A549 (cell line): ENCODE measurements around the gene SOX2. TPM values are rescaled to one million over a fixed set of nuclear protein-coding genes. Genes with fewer than 3 reads are reported as not detected.

Experiments used
- ATAC-seq, 2 experiments: fragments of 200-7000 bp in 1 of 2; fragments of >200 bp in 1 of 2; cut with Nextera tagmentation in 1 of 2; cut with Tn5 transposase in 1 of 2; 3 replicates each; pipeline versions ENCODE4 v1.8.0 to v1.9.1; 2018 to 2020; ENCODE audit warnings: mild to moderate bottlenecking in 1 of 2, moderate library complexity in 1 of 2
- CTCF ChIA-PET: fragments of 300-600 bp; sonication (Branson Sonifier 250); formaldehyde crosslinking; extraction: SDS; loops from one replicate; lab custom pipeline; 2021; ENCODE audit warnings: antibody characterized with exemption, inconsistent platforms; lab: Yijun Ruan, JAX
- POLR2A ChIA-PET: fragments of 350-600 bp; formaldehyde crosslinking; extraction: SDS; loops from one replicate; lab custom pipeline; 2021; ENCODE audit warnings: antibody characterized with exemption, inconsistent platforms; lab: Yijun Ruan, JAX
- DNase-seq, 2 experiments: peaks; one replicate each; pipeline versions ENCODE4 v3.0.0 to v3.0.0-alpha.2; 2011 to 2016; ENCODE audit warnings: low read depth in 1 of 2, low spot score in 1 of 2
- FAIRE-seq: peaks from 2 replicates; lab custom pipeline; 2011; peaks lifted over from hg19 to GRCh38; lab: Jason Lieb, UNC
- H3K27ac ChIP-seq, 2 experiments: fragments of >200 bp; sonication (Bioruptor Twin); formaldehyde crosslinking; 3 replicates each; pipeline ENCODE4 v1.5.1; 2016 to 2017
- H3K4me1 ChIP-seq: fragments of >200 bp; sonication (Bioruptor Twin); formaldehyde crosslinking; 3 replicates; pipeline ENCODE4 v1.6.1; 2016
- H3K4me2 ChIP-seq: fragments of >200 bp; sonication (Bioruptor Twin); formaldehyde crosslinking; 3 replicates; pipeline ENCODE4 v1.6.1; 2016
- H3K4me3 ChIP-seq: fragments of >200 bp; sonication (Bioruptor Twin); formaldehyde crosslinking; 3 replicates; pipeline ENCODE4 v1.5.1; 2016
- H3K9me3 ChIP-seq: fragments of >200 bp; sonication (Bioruptor Twin); formaldehyde crosslinking; 3 replicates; pipeline ENCODE4 v1.6.1; 2016
- ATOH8 ChIP-seq: fragments of 250-450 bp; sonication (Bioruptor Pico); IDR thresholded peaks from 2 replicates; pipeline ENCODE4 v1.5.0; 2020; ENCODE audit warnings: low read depth, mild to moderate bottlenecking, moderate library complexity
- BCL3 ChIP-seq: fragments of >200 bp; sonication (Bioruptor Twin); formaldehyde crosslinking; IDR thresholded peaks from 3 replicates; pipeline ENCODE4 v1.6.1; 2016
- CBX2 ChIP-seq: fragments of 200-600 bp; sonication (generic); IDR thresholded peaks from 2 replicates; pipeline ENCODE4 v1.6.1; 2016; ENCODE audit warnings: low read depth, mild to moderate bottlenecking, borderline replicate concordance
- CBX8 ChIP-seq: fragments of 200-600 bp; sonication (generic); IDR thresholded peaks from 2 replicates; pipeline ENCODE4 v1.6.1; 2016
- CEBPB ChIP-seq, 2 experiments: fragments of >200 bp in 1 of 2; sonication (Bioruptor Twin) in 1 of 2; formaldehyde crosslinking in 1 of 2; IDR thresholded peaks; 2 replicates each; pipeline ENCODE4 v1.6.1; 2012 to 2016
- CHD2 ChIP-seq: fragments of 150-350 bp; IDR thresholded peaks from 2 replicates; pipeline ENCODE4 v1.6.1; 2014; ENCODE audit warnings: low read length; ENCODE audit not compliant: partially characterized antibody
- EHF ChIP-seq: fragments of 250-450 bp; sonication (Bioruptor Pico); IDR thresholded peaks from 2 replicates; pipeline ENCODE4 v1.5.0; 2020; ENCODE audit warnings: mild to moderate bottlenecking
- EHMT2 ChIP-seq: fragments of 200-600 bp; sonication (generic); IDR thresholded peaks from 2 replicates; pipeline ENCODE4 v1.6.1; 2016; ENCODE audit warnings: antibody characterized with exemption, low read depth, mild to moderate bottlenecking, moderate library complexity
- ESRRA ChIP-seq: fragments of 150-350 bp; IDR thresholded peaks from 2 replicates; pipeline ENCODE4 v1.6.1; 2014; ENCODE audit warnings: mild to moderate bottlenecking, low read length, borderline replicate concordance
- FOSB ChIP-seq: fragments of 250-450 bp; sonication (Bioruptor Pico); IDR thresholded peaks from 2 replicates; pipeline ENCODE4 v1.5.0; 2020; ENCODE audit warnings: mild to moderate bottlenecking, moderate library complexity
- FOSL2 ChIP-seq, 2 experiments: fragments of 450-650 bp in 1 of 2; fragments of >200 bp in 1 of 2; sonication (Bioruptor Twin) in 1 of 2; formaldehyde crosslinking; IDR thresholded peaks; 2 replicates each; pipeline versions ENCODE4 v1.5.0 to v1.6.1; 2016 to 2020; ENCODE audit warnings: mild to moderate bottlenecking in 1 of 2, moderate library complexity in 1 of 2
- FOXS1 ChIP-seq: fragments of 250-450 bp; sonication (Bioruptor Pico); IDR thresholded peaks from 2 replicates; pipeline ENCODE4 v1.5.0; 2020; ENCODE audit warnings: mild to moderate bottlenecking, moderate library complexity
- HDAC2 ChIP-seq: fragments of 200-600 bp; sonication (generic); IDR thresholded peaks from 2 replicates; pipeline ENCODE4 v1.6.1; 2016
- HES2 ChIP-seq: fragments of >200 bp; sonication (Bioruptor Twin); formaldehyde crosslinking; IDR thresholded peaks from 2 replicates; pipeline ENCODE4 v1.6.1; 2016
- HEYL ChIP-seq: fragments of 250-450 bp; sonication (Bioruptor Pico); IDR thresholded peaks from 2 replicates; pipeline ENCODE4 v1.8.0; 2021; ENCODE audit warnings: mild to moderate bottlenecking, moderate library complexity
- HOXA7 ChIP-seq: fragments of 250-450 bp; sonication (Bioruptor Pico); IDR thresholded peaks from 2 replicates; pipeline ENCODE4 v1.5.0; 2020; ENCODE audit warnings: mild to moderate bottlenecking, moderate library complexity
- HOXB13 ChIP-seq: fragments of 250-450 bp; sonication (Bioruptor Pico); IDR thresholded peaks from 2 replicates; pipeline ENCODE4 v1.5.0; 2020; ENCODE audit warnings: low read depth, mild to moderate bottlenecking, moderate library complexity
- JUNB ChIP-seq: fragments of >200 bp; sonication (Bioruptor Twin); formaldehyde crosslinking; IDR thresholded peaks from 2 replicates; pipeline ENCODE4 v1.6.1; 2016
- MAZ ChIP-seq: fragments of 150-350 bp; IDR thresholded peaks from 2 replicates; pipeline ENCODE4 v1.6.1; 2014; ENCODE audit warnings: antibody characterized with exemption, low read depth, low read length, borderline replicate concordance
- MYC ChIP-seq: IDR thresholded peaks from 2 replicates; pipeline ENCODE4 v1.6.1; 2012; ENCODE audit warnings: mild to moderate bottlenecking, inconsistent platforms, low read length, improper control_type of control experiment, borderline replicate concordance
- NFE2L2 ChIP-seq: fragments of 150-350 bp; conservative IDR thresholded peaks from 2 replicates; pipeline ENCODE4 v1.6.1; 2014; ENCODE audit warnings: low read length
- PHF8 ChIP-seq: fragments of 200-600 bp; sonication (generic); IDR thresholded peaks from 2 replicates; pipeline ENCODE4 v1.6.1; 2016; ENCODE audit warnings: low read depth, mild to moderate bottlenecking, antibody characterized with exemption, moderate library complexity, borderline replicate concordance
- POLR2A ChIP-seq: IDR thresholded peaks from 2 replicates; pipeline ENCODE4 v1.6.1; 2012; ENCODE audit warnings: mild to moderate bottlenecking, low read length
- POLR2AphosphoS2 ChIP-seq: conservative IDR thresholded peaks from 2 replicates; pipeline ENCODE4 v1.6.1; 2012; ENCODE audit warnings: low read length, improper control_type of control experiment, inconsistent platforms
- RCOR1 ChIP-seq: fragments of 150-350 bp; IDR thresholded peaks from 2 replicates; pipeline ENCODE4 v1.6.1; 2014; ENCODE audit warnings: antibody characterized with exemption, low read length, low read depth
- SMC3 ChIP-seq: fragments of >200 bp; sonication (Bioruptor Twin); formaldehyde crosslinking; IDR thresholded peaks from 3 replicates; pipeline ENCODE4 v1.6.1; 2018; ENCODE audit warnings: inconsistent platforms
- TP53 ChIP-seq: fragments of 250-450 bp; sonication (Bioruptor Pico); IDR thresholded peaks from 2 replicates; pipeline ENCODE4 v1.5.0; 2021; ENCODE audit warnings: mild to moderate bottlenecking, moderate library complexity
- ZC3H11A ChIP-seq: fragments of 450-650 bp; IDR thresholded peaks from 2 replicates; pipeline ENCODE4 v1.6.1; 2014; ENCODE audit warnings: antibody characterized with exemption, mild to moderate bottlenecking
- ZFP36 ChIP-seq: fragments of 450-650 bp; IDR thresholded peaks from 2 replicates; pipeline ENCODE4 v1.6.1; 2014; ENCODE audit warnings: borderline replicate concordance; ENCODE audit not compliant: partially characterized antibody
- ZSCAN20 ChIP-seq: fragments of 250-450 bp; sonication (Bioruptor Pico); IDR thresholded peaks from 2 replicates; pipeline ENCODE4 v1.8.0; 2022; ENCODE audit warnings: mild to moderate bottlenecking, moderate library complexity
- WGBS: methylation state at CpG from one replicate; pipeline ENCODE4 v1.1.6; 2017; ENCODE audit errors: missing lambda C conversion rate; 5-methylcytosine and 5-hydroxymethylcytosine counted together
- polyA plus RNA-seq, 4 experiments: library from polyadenylated mRNA; depleted of rRNA in 3 of 4; stranded (reverse); fragments of >200 nt; fragmentation: RNase III in 1 of 4; extraction: RNeasy Plus Mini Kit Qiagen cat#74134 plus additional on column Dnase treatment in 1 of 4; gene quantifications; 2 replicates in 3 of 4; 3 replicates in 1 of 4; pipeline ENCODE4 v1.2.3, GENCODE V29; 2011 to 2017

The SOX2 gene
- polyA plus RNA-seq, 2 of the 4 experiments (the other 2 are of a cell fraction) = 2.2 to 3.4 TPM

GRCh38 chr3:181729341-181729869 is 17.7 kb downstream of the SOX2 start (continued):
- TF ChIP-seq ZSCAN20 (CRISPR knock-in tag) = no peak
- TF ChIP-seq, all 56 proteins: peak for 0

- Histone ChIP-seq H3K4me3 (no peak overlapping the region), H3K4me2 (no peak overlapping the region), H3K4me1 (peaks cover 3% of the 10 kb centered on the region; the same call in 1 of the 3 replicates), H3K27ac (no peak overlapping the region), H3K9me3 (no peaks in the 10 kb centered on the region)
- CTCF ChIA-PET = no interaction called here
- no peak for DNase-seq
- POLR2A ChIA-PET = no interaction called here
- TF ChIP-seq POLR2AphosphoS2 (no peak), MAZ (no peak), CHD2 (no peak), HDAC2 (no peak), CBX8 (no peak), EHF (CRISPR knock-in tag) (no peak), JUNB (no peak), ZFP36 (no peak), ZSCAN20 (CRISPR knock-in tag) (no peak), FOSB (CRISPR knock-in tag) (no peak), FOXS1 (CRISPR knock-in tag) (no peak), POLR2A (no peak), ZC3H11A (no peak), PHF8 (no peak), ESRRA (no peak), CBX2 (no peak), EHMT2 (no peak), HES2 (no peak), CEBPB (IDR thresholded peaks at IDR 0.05) (no peak), BCL3 (no peak)
- no peak for ATAC-seq
- FAIRE-seq = no peak
- 70% methylated on average over 5 of the region's 5 CpGs for WGBS
Measured at GRCh38 chr3:181730316-181730715, 18.6 kb downstream of the SOX2 start.

GRCh38 chr3:181730934-181731333 is 19.2 kb downstream of the SOX2 start:
- Histone ChIP-seq H3K9me3 (no peaks in the 10 kb centered on the region), H3K4me1 (peaks cover 3% of the 10 kb centered on the region; the same call in 1 of the 3 replicates), H3K4me2 (no peak overlapping the region), H3K4me3 (no peak overlapping the region), H3K27ac (no peak overlapping the region)
- POLR2A ChIA-PET = no interaction called here
- FAIRE-seq (no peak), DNase-seq (no peak), ATAC-seq (no peak)
- CTCF ChIA-PET = no interaction called here
- no peak for TF ChIP-seq HEYL
- no peak for TF ChIP-seq ATOH8 (CRISPR knock-in tag)
- no peak for TF ChIP-seq HOXA7 (CRISPR knock-in tag)
- TF ChIP-seq POLR2A = no peak
- no peak for TF ChIP-seq ZSCAN20 (CRISPR knock-in tag)
- WGBS = 100% methylated on average over 1 of the region's 1 CpG

- no peaks in the 10 kb centered on the region for H3K4me1 ChIP-seq
- 84% methylated on average over 7 of the region's 7 CpGs for WGBS
- no peaks in the 10 kb centered on the region for H3K9me3 ChIP-seq
- H3K4me3 ChIP-seq = no peak overlapping the region
- no peak for FAIRE-seq
- H3K4me2 ChIP-seq = no peak overlapping the region
- ATAC-seq = no peak
- H3K27ac ChIP-seq = no peak overlapping the region
- POLR2A ChIA-PET = no interaction called here
- TF ChIP-seq HDAC2 (no peak), ZFP36 (no peak), HOXB13 (CRISPR knock-in tag) (no peak), NFE2L2 (no peak), SMC3 (no peak), FOSL2 (IDR thresholded peaks at IDR 0.05) (no peak), FOSL2 (CRISPR knock-in tag; IDR thresholded peaks at IDR 0.05) (no peak), ESRRA (no peak), RCOR1 (no peak), MYC (no peak), TP53 (CRISPR knock-in tag) (no peak)
- no peak for DNase-seq
- CTCF ChIA-PET = no interaction called here
Measured at GRCh38 chr3:181735911-181736310, 24.2 kb downstream of the SOX2 start.
